Endothelial cell of hepatic sinusoid (primary cell): ENCODE results near the gene PEF1.

Experiments used
- in situ Hi-C: cut with HindIII; loops from 2 replicates; pipeline ENCODE4 v1.10.0; 2017; ENCODE audit warnings: low sequenced_read_pairs

The PEF1 gene

DNA sequence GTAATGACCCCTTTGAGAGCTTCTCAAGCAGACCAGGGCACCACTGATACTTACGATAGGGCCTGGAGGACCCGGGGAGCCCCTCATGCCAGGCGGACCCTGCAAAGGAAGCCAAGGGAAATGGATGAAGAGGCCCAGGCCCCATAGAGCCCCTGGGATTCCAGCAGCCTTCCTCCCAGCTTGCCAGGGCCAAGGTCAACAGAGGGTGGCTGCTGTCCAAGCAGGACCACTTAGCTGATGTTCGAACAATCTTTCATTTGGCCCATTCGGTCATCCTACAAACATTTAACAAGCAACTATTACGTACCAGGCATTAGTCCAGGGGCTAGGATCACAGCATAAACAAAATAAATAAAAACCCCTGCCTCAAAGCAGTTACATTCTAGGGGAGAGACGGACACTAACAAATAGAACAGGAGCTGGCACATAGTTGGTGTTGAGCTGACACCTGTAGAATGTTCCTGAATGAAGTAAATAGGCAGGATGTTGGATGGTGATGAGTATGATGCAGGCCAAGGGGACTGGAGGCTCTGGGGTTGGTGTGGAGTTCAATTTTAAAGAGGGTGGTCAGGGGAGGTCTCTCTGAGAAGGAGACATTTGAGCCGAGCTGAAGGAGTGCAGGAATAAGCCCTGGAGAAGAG, 27.0 kb upstream of the PEF1 start:
- in situ Hi-C loops = loop anchor here (5.0 kb wide), 3 partner anchors 46 to 121 kb away; partner anchors contain the start of gene ADGRB2

DNA sequence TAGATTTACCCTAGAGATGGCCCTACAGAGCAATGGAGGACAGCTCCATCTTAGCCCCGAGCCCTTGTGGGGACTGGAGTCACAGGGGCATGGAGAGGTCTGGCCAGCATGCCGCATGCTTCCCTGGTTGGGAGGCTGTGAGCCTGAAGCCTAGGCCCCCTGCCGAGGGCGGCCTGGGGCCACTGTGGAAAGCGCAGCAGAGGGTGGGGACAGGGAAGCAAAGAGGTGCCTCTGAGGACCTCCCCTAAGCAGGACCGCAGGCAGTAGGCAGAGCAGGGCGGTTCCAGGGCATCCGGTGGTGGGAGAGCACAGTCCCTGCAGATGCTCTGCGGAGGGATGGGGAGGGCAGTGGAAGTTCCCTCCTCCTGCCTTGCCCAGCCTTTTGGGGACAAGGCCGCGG, 26.5 kb upstream of the PEF1 start:
- in situ Hi-C loops = loop anchor here (5.0 kb wide), 3 partner anchors 46 to 121 kb away; partner anchors contain the start of gene ADGRB2

DNA sequence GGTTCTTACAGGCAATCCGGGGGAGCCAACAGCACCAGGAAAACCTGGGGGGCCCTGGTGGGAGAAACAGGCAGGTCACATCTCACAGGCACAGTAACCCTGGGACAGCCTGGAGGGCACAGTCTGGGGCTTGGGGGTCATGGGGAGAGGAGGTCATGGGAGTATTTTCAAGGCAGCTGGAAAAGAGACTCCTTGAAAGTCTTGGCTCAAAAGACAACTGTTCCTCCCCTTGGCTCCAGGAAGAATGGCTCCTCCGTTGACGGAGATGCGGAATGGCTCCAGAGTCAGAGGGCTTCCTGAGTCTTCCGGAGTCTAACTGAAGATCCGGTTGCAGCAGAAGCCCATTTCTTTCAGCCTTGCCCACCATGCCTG, 25.9 kb upstream of the PEF1 start:
- in situ Hi-C loops = loop anchor here (5.0 kb wide), 3 partner anchors 47 to 122 kb away; partner anchors contain the start of gene ADGRB2

DNA sequence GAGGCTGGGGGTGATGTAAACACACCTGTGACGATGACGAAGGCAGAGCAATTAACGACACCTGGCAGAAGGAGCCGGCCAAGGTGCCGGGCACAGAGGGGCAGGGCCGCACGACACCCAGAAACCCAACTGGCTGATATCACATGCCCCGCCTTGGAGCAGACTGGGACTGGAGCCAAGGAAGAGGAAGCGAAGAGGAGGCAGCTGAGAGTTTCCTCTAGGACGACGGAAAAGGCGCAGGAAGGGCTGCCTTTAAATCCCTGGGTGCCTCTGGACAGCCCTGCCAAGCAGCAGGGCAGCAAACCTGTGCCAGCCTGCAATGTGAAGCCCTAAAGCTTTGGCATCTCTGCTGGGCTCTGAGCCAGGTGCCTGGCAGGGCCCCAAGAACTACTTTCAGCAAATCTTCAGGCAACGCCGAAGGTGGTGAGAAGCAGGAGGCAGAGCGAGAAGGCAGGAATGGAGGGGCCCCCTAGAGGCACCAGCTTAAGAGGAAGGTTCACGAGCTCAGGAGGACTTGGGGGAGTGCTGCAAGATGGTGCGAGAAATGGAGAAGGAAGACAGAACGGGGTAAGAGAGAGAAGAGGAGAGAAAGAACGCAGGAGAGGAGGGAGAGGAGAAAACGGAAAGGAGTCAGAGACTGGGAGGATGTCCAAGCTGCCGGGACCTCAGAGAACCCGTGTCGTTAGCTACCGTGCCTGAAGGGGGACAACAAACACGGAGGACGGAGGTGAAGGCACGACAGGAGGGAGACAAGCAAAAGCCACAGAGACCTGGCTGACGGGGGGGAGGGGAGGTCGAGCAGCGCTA, 25.3 kb upstream of the PEF1 start:
- in situ Hi-C loops = loop anchor here (5.0 kb wide), 3 partner anchors 47 to 122 kb away; partner anchors contain the start of gene ADGRB2

DNA sequence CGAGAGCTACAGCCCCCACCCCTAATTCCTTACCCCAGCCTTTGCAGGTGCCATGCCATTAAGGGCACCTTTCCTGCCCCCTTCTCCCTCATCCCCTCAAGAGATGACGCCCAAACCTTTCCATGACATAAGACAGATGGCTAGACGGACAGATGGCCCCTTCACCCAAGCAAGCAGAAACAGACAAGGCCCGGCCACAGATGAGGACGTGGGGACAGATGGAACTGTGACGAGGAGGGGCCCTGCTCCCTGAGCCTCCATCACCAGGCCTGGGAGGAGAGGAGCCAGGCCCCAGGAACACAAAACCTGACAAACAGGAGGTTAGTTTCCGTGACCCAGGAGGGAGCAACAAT, 24.7 kb upstream of the PEF1 start:
- in situ Hi-C loops = no loop called here

DNA sequence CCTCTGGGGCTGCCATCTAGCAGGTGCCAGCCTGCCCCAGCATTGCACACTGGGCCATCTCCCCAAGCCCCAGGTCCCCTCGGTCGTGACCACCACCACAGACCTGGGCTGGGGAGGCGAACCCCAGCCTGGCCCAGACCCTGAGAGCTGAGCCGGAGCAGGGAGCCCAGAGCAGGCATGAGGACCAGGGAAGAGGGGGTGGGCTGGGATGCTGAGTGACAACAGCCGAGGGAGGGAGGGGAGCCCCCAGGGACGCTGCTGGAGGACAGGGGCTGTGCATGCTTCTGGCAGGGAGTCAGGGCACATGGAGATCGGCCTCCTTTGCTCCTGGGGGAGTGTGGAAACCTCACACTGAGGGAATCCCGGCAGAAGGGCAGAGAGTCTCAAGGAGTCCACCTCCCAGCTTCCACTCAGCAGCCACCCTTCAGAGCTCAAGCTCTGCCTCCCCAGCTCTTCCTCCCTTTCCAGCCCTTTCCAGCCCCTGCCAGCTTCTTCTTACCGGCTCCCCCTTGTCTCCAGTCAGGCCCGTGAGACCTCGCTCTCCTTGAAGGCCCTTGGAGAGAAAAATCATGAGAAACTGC, 23.7 kb upstream of the PEF1 start:
- in situ Hi-C loops = no loop called here

DNA sequence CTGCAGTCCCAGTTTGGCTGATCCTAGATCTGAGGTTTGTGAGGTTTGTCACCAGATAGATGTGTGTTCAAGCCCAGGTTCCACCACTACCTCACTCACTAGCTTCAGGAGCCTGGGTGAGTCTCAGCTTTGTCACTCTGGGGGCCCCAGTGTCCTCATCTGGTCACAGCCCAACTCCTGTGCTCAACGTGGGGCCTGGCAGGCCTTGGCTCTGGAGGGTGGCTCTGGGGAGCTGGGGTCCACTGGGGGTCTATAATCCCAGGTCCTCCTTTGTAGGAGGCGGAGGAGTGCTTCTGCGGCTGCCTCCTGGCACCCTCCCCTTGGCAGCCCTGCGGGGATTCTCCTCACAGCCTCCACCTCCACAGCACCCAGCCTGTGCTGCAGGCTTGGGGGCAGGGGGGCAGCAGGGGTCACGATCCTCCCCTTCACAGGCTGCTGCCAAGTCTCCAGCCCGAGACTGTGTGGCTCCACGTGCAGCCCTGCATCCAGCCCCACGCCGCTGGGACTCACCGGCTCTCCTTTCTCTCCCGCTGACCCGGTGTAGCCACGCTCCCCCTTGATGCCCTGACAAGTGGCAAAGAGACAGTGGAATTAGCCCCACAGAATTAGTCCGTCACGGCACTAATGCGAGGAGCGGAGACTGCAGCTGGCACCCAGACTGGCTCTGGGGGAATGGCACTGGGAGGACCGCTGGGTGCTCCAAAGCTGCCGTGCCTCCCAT, 22.5 kb upstream of the PEF1 start:
- in situ Hi-C loops = no loop called here

DNA sequence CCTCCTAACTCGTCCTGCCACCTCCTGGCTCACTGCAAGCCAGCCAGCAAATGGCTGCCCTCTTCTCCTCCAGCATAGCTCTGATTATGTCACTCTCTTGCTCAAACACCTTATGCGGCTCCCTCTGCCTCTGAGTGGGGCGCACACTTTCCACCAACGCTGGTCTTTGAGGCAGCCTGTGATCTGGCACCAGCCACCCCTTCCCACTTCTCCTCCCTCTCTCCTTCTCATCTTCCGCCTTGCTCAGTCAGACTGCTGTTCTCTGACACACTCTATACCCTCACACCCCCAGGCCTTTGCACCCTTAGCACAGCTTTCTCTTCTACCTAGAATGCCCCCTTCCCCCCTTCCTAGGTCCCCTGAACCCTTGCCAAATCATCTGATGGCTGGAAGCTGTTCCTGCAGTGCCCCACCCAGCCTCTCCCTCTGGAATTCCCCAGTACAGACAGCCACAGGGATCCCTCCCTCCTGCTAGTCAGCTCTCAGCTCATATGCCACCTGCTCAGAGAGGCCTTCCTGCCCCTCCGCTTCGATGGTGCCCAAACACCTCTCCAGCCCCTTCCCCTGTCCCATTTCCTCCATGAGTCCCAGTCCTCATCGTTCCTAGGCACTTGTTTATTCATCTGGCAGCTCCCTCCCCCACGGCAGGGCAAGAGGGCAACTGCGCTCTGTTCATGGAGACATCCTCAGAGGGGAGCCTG, 21.7 kb upstream of the PEF1 start:
- in situ Hi-C loops = no loop called here

DNA sequence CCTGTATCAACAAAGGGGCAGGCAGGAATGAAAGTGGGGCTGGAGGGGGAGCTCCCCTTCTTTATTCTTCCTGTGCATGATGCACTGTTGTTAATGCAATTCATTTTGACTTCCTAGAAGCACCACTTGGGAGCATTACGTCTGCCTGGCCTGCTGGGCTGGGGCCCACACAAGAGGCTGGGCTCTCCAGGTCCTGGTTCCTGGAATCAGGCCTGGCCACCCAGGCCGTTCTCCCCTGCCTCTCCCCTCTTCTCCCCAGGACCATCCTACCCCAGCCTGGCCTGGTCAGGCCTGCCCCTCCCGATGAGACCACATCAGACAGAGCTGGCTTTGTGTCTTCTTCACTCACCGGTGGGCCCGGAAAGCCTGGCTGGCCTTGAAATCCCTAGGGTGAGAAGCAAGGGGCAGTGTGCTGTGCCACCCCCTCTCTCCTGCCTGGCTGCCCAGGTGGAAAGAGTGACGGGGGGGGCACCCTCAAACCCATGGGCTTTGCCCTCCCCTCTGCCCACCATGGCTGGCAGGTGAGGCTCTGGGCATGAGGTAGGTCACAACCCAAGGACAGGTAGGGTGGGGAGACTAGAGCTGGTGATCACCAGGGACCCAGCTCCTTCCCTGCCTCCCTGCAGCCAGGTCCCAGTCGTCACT, 20.7 kb upstream of the PEF1 start:
- in situ Hi-C loops = no loop called here

DNA sequence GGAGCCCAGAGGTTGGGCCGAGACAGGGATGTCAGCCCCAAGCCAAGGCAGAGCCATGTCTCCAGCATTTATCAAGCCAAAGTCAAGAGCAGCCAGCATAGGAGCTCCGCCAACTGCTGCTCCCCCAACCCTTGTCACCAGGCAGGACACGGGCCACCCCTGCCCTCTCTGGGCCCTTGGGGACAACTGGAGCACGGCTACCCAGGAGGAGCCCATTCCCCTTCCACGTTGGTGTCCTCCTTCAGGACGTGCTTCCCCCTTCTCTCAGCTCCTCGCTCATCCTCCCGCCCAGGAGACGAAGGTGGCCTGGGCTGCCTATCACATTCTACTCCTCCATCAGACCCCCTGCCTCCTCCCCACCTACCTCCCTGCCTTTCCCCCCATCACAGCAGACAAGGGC, 19.9 kb upstream of the PEF1 start:
- in situ Hi-C loops = no loop called here

DNA sequence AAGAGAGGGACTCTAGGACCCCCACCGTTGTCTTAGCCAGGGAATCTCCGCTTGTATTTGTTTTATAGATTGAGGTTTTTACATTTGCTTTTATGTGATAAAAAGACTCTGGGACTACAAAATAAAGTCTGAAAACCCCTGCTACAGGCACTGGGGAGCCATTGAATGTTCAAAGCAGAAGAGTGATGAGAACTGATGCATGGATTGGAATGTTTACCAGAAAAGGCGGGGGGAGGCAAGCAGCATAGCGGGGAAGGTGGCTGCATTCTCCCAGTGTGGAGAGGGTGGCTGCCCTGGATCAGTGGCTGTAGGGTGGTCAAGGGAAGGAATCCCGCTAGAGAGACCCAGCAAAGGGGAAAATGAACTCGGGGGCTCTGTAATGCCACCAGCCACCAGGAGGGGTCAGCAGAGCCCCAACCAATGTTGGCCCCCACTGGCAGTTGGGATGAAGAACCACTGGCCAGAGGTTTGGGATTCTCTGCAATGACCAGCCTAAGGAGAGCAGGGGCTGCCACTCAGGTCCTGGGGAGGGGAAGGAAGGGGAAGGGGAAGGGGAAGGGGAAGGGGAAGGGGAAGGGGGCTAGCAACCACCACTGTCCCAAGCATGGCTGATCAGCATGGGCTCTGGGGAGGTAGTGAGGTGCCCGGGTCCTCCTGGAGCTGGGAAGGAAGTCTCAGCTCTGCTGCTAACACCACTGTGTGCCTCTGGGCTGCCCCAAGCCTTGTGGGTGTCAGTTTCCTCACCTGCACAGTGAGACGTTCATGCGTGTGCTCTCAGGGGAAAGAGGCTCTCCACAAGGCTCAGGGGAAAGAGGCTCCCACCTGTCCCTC, 19.2 kb upstream of the PEF1 start:
- in situ Hi-C loops = no loop called here

DNA sequence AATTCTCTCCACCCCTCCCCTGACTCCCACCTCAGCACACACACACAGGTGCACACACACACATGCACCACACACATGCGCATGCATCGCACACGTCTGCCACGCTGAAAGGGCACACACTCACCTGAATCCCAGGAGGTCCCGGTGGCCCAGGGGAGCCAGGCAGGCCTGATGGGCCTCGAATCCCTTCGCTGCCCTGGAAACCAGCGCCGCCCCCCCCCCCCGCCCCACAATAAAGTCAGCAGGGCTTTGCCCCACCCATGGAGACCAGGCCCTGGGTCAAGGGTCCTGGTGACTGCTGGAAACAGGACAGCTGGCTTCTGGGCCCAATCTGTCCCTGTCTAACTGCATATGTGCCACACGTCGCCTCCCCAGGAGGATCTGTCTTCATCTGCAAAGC, 17.8 kb upstream of the PEF1 start:
- in situ Hi-C loops = no loop called here

DNA sequence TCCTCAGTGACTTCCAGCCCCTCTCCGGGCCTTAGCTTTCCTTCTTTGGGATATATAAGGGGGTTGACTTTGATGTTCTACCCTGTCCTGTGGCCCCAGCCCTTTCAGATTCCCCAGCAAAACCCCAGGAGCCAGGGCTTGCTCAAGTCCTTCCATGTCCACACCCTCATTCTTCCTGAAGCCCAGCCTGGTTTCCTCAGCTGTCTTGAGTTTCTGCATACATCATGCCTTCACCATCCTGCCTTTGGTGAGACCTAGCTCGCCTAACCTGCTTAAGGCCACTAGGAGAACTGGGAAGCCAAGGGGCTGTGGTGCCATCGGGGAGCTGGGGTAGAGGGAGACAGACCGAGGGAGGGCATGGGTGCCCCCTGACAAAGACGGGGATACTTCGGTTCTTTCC, 17.2 kb upstream of the PEF1 start:
- in situ Hi-C loops = no loop called here

DNA sequence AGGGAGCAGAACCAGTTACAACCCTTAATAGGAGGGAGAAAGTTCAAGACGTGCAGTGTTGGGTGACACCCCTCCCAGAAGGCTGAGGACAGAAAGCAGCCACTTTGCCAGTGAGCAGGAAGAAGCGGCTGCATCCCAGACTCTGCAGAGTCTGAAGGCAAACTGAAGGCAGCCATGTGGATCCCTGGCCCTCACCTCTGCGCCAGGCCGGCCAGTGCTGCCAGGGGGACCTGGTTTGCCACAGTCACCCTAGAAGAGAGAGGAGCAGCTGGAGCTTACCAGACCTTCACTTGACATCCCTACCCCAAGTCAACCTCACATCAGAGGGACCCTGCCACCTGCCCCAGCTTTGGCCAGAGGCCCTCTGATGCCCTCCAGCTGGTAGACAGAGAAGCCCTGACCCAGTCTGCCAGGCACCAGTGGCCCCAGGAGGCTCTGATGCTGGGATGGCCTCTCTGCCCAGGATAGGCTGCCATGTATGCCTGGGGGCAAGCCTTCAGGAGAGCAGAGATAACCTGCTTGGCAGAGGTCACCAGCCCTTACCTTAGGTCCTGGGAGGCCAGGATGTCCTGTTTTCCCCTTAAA, 16.3 kb upstream of the PEF1 start:
- in situ Hi-C loops = no loop called here

DNA sequence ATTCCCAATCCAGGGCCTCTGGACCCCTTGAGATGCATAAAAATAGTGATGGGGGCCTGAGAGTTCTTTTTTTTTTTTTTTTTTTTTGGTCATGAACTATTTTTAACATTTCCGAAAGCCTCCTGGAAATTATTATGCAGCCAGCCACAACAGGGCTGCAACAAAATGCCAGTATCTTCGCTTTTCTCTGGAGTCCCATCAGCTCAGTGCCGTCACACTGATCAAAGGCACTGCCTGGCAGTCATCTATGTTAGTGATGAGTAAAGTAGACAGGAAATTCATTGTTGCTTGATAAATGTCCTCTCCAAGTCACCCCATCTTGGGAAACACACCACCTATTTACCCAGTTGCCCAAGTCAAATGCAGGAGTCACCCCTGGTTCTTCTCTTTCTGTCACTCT, 15.2 kb upstream of the PEF1 start:
- in situ Hi-C loops = loop anchor here (10.0 kb wide), 1 partner anchor 55 kb away; no protein-coding TSS in a partner anchor

DNA sequence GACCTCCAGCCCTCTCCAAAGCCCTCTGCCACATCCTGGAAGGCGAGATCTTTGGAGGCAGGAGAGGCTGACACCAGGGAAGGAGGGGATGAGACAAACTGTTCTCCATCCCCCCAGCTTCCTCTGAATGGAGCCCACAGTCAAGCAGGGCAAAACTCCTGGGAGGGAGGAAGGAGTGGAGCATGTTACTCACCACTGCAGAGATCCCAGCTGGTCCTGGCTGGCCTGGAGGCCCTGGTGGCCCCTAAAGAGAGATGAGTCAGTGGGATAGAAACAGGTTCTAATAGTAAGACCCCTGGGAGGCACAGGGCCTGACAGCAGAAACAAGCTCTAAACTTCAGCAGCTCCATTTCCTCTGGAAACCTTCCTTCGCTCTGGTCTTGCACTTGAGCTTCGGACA, 14.0 kb upstream of the PEF1 start:
- in situ Hi-C loops = loop anchor here (10.0 kb wide), 1 partner anchor 56 kb away; no protein-coding TSS in a partner anchor

DNA sequence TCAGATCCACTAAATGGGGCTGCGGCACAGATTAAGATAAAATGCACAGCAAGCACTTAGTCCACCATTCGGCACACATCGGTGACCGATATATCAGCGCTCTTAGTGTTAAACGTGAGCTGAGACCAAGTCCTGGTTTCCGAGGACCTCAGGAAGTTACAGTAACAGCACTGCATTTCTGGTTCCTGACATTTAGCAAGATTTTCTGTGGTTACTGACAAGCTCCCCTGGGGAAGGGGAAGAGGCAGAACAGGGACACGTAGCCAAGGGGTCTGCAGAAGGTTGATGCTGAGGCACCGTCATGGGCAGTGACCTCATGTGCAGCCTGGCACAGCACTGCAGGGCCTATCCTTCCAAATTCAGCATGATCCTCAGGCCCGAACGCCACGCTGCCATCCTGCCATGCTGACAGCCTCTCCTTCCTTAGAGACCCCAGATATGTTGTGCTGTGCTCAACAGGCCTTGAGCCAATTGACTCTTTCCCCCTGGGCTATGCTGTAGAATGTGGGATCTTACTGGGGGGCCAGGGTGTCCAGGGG, 13.4 kb upstream of the PEF1 start:
- in situ Hi-C loops = loop anchor here (10.0 kb wide), 1 partner anchor 57 kb away; no protein-coding TSS in a partner anchor

DNA sequence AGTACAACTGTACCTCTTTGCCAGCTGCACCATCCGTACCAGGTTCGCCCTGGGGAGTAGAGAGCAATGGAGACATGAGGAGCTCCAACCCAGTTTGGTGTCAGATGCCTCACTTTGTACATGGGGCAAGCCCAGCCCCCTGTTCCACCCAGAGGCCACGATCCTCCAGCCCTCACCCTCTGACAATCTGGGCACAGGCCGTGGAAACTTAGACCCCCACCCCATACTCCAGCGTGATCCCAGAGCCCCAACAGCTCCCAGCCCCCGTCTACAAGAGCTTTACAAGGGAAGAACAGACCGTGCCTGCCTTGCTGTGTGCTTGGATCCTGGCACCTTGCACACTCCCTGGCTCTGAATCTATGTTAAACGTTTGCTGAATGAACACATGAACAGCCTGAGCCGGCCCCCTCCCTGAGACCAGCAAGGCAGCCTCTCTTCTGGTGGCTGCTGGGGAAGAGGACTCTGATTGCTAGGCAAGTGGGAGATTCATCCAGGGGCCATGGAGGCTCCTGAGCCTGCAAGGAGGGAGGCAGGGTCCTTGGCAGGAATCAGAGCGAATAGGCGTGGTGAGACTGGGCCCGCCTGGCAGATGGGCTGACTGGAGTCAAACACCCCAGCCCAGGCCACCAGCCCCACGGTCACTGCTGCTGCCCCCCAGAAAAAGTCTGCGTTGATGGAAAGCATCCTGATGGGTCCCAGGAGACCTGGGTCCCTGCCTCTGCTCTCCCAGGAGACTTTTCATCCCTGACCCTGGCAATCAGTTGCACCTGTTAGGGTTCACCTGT, 12.5 kb upstream of the PEF1 start:
- in situ Hi-C loops = loop anchor here (10.0 kb wide), 1 partner anchor 58 kb away; no protein-coding TSS in a partner anchor
